Mesothelial cell of epicardium (in vitro differentiated cells): ENCODE results near the gene ZBED4. TPM values are rescaled to one million over a fixed set of nuclear protein-coding genes. Genes with fewer than 3 reads are reported as not detected.

Experiments
- DNase-seq, 2 experiments: peaks; one replicate each; pipeline ENCODE4 v3.0.0; 2021; ENCODE audit warnings: low spot score in 2 of 2; ENCODE audit not compliant: unreplicated experiment in 2 of 2
- H3K27ac Mint-ChIP-seq: 2 replicates; pipeline ENCODE4 v1.8.0; 2021; ENCODE audit warnings: mixed read lengths
- H3K27me3 Mint-ChIP-seq: 2 replicates; pipeline ENCODE4 v1.8.0; 2021; ENCODE audit warnings: low read depth, mixed read lengths
- H3K36me3 Mint-ChIP-seq: 2 replicates; pipeline ENCODE4 v1.8.0; 2021; ENCODE audit warnings: mixed read lengths
- H3K4me1 Mint-ChIP-seq: 2 replicates; pipeline ENCODE4 v1.8.0; 2021; ENCODE audit warnings: mixed read lengths
- H3K4me3 Mint-ChIP-seq: 2 replicates; pipeline ENCODE4 v1.8.0; 2021; ENCODE audit warnings: mild to moderate bottlenecking, moderate library complexity, mixed read lengths
- H3K9me3 Mint-ChIP-seq: 2 replicates; pipeline ENCODE4 v1.8.0; 2021; ENCODE audit warnings: mixed read lengths
- CTCF ChIP-seq: fragments of 200-600 bp; sonication (generic); IDR thresholded peaks from one replicate; pipeline ENCODE4 v1.5.0; 2021; ENCODE audit warnings: antibody characterized with exemption; ENCODE audit not compliant: unreplicated experiment
- total RNA-seq: library from RNA; stranded (reverse); gene quantifications from 3 replicates; pipeline ENCODE4 v1.2.1, GENCODE V29; 2021

ZBED4 gene
- total RNA-seq, 1 donor from 2014 or later, result 32.6 TPM

- H3K36me3 Mint-ChIP-seq, result no peaks in the 10 kb centered on the region
- no peak for DNase-seq
- no peaks in the 10 kb centered on the region for H3K9me3 Mint-ChIP-seq
- H3K4me3 Mint-ChIP-seq, result no peak overlapping the region
- H3K27me3 Mint-ChIP-seq, result no peaks in the 10 kb centered on the region
- no peak overlapping the region for H3K27ac Mint-ChIP-seq
- TF ChIP-seq CTCF, result no peak
- peaks cover 16% of the 10 kb centered on the region for H3K4me1 Mint-ChIP-seq
These were observed 85.0 kb downstream of the ZBED4 start for GRCh38 chr22:49938565-49939136.

Other genes with a start within 250 kb of the ZBED4 start
- gene BRD1, start 26.0 kb upstream of the ZBED4 start, total RNA-seq, result 60.3 to 65.0 TPM (median 64.1 TPM) in 3 replicates
- gene ALG12, start 64.6 kb downstream of the ZBED4 start, total RNA-seq, result 26.4 to 30.9 TPM (median 26.8 TPM) in 3 replicates
- gene CRELD2, start 64.8 kb downstream of the ZBED4 start, total RNA-seq, result 41.4 to 42.2 TPM (median 41.9 TPM) in 3 replicates
- 57.5 to 62.5 TPM (median 59.8 TPM) in 3 replicates for gene PIM3, start 106.9 kb downstream of the ZBED4 start, total RNA-seq
- 0.29 to 0.31 TPM (median 0.31 TPM) in 3 replicates for gene IL17REL, start 158.9 kb downstream of the ZBED4 start, total RNA-seq
- 0.11 to 0.44 TPM (median 0.13 TPM) in 3 replicates for gene TTLL8, start 204.5 kb downstream of the ZBED4 start, total RNA-seq
- 1.8 to 2.1 TPM (median 2.0 TPM) in 3 replicates for gene MLC1, start 231.6 kb downstream of the ZBED4 start, total RNA-seq
- gene MOV10L1, start 236.2 kb downstream of the ZBED4 start, total RNA-seq, result 1.7 to 3.5 TPM (median 2.8 TPM) in 3 replicates